Measurements from ENCODE around the gene SLC41A1. TPM values are rescaled to one million over a fixed set of nuclear protein-coding genes. Genes with fewer than 3 reads are reported as not detected.

Gene SLC41A1
- total and polyA plus RNA-seq, 9 of the 15 experiments (the other 6 are each of a cell fraction or from before 2014, with no cell fraction given), result 4.1 to 29.3 (median 11.4) TPM

DNA sequence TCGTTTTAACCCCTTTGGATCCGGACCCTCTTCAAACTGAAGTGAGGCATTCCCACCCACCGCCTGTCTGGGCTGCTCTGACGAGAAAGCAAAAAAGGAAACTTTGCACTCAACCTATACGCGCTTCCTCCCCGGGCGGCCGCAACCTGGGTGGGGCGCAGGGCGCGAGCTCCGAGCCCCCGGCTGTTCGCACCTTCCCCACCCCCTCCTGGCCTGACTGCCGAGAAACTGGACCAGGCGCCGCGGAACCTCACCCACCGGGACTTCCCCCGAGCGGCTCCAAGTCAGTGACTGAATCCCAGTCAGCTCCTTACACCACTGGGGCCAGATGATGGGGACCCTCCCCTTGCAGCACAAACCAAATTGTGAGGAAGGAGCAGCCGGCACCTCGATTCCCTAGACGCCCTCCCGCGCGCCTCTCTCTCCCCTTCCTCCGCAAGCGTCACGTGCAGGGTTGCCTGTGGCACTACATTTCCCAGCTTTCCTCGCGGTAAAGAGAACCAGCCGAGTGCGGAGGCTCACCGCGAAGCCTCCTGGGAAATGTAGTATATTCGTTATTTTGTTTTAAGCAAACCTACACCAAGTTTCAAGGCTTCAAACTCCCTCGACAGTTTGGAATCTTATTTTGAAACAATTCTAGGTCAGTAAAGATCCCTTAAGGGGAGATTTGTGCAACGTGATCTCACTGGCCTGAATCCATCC lies 37.8 kb downstream of the SLC41A1 start, which contains the start of gene RAB29 (continued):
- TF ChIP-seq FOXA3 (CRISPR knock-in tag; conservative IDR thresholded peaks at IDR 0.05 in 1 of 2, IDR thresholded peaks at IDR 0.05 in 1 of 2) (peak in 1 of 2 experiments; percentile 63; a peak in 1 of 4 replicates), GTF2A2 (tag; IDR thresholded peaks at IDR 0.05) (no peak), PHB (CRISPR knock-in tag; IDR thresholded peaks at IDR 0.05) (no peak), ZFP30 (CRISPR knock-in tag; IDR thresholded peaks at IDR 0.05; ENCODE audit: borderline replicate concordance) (no peak), HDAC8 (tag; IDR thresholded peaks at IDR 0.05) (no peak), MECOM (CRISPR knock-in tag; IDR thresholded peaks at IDR 0.05) (no peak), CBX1 (IDR thresholded peaks at IDR 0.05; ENCODE audit: low read depth) (no peak), NCOA1 (IDR thresholded peaks at IDR 0.05; ENCODE audit: low read depth) (no peak), NRF1 (conservative IDR thresholded peaks at IDR 0.05 in 1 of 2, IDR thresholded peaks at IDR 0.05 in 1 of 2) (peak; percentile 48 to 52), IRF2 (CRISPR knock-in tag; IDR thresholded peaks at IDR 0.05) (no peak), ZNF830 (CRISPR knock-in tag; IDR thresholded peaks at IDR 0.05) (0 out of 2 replicates have a peak, but pooled peaks have one; percentile 87), NFE2L1 (tag; IDR thresholded peaks at IDR 0.05; ENCODE audit: borderline replicate concordance, low read depth) (no peak), ASH1L (IDR thresholded peaks at IDR 0.05; ENCODE audit: borderline replicate concordance, low read depth, partially characterized antibody) (no peak), CHD4 (IDR thresholded peaks at IDR 0.05; ENCODE audit: insufficient read depth, insufficient replicate concordance, low read depth, low read length, poor library complexity, severe bottlenecking) (no peak), PTRF (tag; IDR thresholded peaks at IDR 0.05) (no peak), WHSC1 (IDR thresholded peaks at IDR 0.05; ENCODE audit: low read length) (no peak), ATF1 (CRISPR knock-in tag; IDR thresholded peaks at IDR 0.05) (no peak), ATF1 (tag; IDR thresholded peaks at IDR 0.05) (peak; percentile 81)
- TF ChIP-seq, protein P1, sequence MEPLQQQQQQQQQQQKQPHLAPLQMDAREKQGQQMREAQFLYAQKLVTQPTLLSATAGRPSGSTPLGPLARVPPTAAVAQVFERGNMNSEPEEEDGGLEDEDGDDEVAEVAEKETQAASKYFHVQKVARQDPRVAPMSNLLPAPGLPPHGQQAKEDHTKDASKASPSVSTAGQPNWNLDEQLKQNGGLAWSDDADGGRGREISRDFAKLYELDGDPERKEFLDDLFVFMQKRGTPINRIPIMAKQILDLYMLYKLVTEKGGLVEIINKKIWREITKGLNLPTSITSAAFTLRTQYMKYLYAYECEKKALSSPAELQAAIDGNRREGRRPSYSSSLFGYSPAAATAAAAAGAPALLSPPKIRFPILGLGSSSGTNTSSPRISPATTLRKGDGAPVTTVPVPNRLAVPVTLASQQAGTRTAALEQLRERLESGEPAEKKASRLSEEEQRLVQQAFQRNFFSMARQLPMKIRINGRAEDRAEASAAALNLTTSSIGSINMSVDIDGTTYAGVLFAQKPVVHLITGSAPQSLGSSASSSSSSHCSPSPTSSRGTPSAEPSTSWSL (CRISPR knock-in tag; IDR thresholded peaks at IDR 0.05; ENCODE audit: borderline replicate concordance), result 0 out of 2 replicates have a peak, but pooled peaks have one; percentile 13
- TF ChIP-seq, protein P2, sequence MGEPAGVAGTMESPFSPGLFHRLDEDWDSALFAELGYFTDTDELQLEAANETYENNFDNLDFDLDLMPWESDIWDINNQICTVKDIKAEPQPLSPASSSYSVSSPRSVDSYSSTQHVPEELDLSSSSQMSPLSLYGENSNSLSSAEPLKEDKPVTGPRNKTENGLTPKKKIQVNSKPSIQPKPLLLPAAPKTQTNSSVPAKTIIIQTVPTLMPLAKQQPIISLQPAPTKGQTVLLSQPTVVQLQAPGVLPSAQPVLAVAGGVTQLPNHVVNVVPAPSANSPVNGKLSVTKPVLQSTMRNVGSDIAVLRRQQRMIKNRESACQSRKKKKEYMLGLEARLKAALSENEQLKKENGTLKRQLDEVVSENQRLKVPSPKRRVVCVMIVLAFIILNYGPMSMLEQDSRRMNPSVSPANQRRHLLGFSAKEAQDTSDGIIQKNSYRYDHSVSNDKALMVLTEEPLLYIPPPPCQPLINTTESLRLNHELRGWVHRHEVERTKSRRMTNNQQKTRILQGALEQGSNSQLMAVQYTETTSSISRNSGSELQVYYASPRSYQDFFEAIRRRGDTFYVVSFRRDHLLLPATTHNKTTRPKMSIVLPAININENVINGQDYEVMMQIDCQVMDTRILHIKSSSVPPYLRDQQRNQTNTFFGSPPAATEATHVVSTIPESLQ (CRISPR knock-in tag; IDR thresholded peaks at IDR 0.05), result no peak
- TF ChIP-seq, protein P3, sequence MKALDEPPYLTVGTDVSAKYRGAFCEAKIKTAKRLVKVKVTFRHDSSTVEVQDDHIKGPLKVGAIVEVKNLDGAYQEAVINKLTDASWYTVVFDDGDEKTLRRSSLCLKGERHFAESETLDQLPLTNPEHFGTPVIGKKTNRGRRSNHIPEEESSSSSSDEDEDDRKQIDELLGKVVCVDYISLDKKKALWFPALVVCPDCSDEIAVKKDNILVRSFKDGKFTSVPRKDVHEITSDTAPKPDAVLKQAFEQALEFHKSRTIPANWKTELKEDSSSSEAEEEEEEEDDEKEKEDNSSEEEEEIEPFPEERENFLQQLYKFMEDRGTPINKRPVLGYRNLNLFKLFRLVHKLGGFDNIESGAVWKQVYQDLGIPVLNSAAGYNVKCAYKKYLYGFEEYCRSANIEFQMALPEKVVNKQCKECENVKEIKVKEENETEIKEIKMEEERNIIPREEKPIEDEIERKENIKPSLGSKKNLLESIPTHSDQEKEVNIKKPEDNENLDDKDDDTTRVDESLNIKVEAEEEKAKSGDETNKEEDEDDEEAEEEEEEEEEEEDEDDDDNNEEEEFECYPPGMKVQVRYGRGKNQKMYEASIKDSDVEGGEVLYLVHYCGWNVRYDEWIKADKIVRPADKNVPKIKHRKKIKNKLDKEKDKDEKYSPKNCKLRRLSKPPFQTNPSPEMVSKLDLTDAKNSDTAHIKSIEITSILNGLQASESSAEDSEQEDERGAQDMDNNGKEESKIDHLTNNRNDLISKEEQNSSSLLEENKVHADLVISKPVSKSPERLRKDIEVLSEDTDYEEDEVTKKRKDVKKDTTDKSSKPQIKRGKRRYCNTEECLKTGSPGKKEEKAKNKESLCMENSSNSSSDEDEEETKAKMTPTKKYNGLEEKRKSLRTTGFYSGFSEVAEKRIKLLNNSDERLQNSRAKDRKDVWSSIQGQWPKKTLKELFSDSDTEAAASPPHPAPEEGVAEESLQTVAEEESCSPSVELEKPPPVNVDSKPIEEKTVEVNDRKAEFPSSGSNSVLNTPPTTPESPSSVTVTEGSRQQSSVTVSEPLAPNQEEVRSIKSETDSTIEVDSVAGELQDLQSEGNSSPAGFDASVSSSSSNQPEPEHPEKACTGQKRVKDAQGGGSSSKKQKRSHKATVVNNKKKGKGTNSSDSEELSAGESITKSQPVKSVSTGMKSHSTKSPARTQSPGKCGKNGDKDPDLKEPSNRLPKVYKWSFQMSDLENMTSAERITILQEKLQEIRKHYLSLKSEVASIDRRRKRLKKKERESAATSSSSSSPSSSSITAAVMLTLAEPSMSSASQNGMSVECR (CRISPR knock-in tag; IDR thresholded peaks at IDR 0.05), result peak; percentile 71; the same call in 1 of the 2 replicates

All from K562 (cell line).